Measurements from ENCODE around the gene AGAP1.

AGAP1 gene

DNA sequence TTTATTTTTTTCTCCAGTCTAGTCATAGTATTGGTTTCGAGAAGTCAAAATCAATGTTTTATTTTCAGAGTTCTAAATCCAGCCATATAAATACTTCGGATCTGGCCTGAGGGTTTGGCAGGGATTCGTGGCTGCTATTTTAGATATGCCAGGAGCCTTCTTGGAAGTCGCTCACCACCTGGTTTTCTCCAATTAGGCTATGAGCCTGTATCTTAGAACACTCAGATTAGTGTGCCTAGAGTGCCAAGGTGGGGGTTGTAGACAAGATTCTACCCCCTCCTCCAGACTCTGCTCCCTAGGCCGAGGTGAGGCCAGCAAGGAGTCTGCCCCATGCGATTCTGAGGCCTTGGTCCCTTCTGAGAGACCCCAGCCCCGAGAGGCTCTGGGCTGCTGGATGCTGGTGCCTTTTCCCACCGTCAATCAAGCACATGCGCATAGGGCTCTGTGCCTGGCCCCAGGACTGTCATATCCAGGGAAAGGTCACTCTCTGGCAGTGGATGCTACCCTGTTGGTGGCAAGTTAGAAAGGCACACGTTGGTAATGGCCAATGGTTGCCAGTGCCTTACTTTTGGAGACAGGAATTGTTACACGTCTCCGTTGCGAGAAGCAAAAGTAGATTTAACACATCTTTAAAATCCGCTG is 197.1 kb downstream of the AGAP1 start:
- DNase-seq (ENCODE audit: low spot score) = no peak

DNA sequence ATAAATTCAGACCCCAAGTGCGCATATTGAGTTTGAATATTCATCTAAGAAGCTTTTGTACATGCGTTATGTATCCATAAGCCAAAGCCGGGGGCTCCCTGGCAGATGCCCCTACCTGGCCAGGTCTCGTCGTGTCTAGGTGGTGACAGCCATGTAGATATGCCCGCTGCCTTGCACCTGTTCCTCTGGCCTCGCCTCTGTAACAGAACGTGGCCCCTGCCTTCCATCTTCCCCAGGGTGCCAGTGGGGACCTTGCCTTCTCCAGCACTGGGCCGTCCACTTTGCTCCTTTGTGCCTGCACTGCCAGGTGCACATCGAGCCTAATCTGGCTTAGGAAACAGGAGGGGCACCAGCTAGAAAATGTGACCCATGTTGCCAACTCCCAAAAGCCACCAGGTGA is 198.2 kb downstream of the AGAP1 start:
- DNase-seq (ENCODE audit: low spot score) = no peak

DNA sequence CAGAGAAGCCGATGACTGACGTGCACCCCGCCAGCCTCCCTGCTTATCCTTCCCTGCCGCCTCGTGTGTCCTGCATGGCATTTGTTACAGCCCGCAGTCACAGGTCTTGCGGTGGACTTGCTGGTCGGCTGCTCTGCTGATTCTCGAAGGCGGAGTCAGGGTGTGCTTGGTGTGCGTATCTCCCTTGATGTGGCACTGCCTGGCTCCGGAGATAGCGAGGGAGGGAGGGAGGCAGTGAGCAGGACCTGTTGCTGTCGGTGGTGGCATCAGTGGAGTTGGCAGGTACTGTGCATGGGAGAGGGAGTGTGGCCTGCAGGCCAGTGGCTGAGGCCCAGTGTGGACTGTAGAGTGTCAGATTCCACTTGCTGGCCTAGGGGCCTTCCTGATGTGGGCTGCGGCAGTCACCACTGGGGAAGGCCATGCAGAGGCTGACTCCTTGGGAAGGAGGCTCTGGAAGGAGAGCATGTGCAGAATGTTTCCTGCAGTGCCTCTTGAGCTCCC is 198.9 kb downstream of the AGAP1 start:
- DNase-seq (ENCODE audit: low spot score) = peak; percentile 22

DNA sequence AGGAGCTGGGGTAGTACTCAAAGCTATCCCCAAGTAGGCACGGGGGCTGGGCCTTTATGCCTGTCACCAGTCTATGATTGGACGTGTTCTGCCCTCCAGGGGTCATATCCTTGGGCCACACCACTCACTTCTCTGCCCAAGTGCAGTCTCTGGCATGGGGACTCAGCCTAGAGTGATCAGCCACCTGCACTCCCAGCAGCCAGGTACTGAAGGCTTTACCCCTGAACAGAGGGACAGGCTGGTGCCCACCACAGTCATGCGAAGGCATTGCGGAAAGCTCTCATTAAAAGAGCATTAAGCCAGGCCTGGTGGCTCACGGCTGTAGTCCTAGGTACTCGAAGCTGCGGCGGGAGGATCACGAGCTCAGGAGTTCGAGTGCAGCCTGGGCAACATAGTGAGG is 199.4 kb downstream of the AGAP1 start:
- no peak for DNase-seq (ENCODE audit: low spot score)

DNA sequence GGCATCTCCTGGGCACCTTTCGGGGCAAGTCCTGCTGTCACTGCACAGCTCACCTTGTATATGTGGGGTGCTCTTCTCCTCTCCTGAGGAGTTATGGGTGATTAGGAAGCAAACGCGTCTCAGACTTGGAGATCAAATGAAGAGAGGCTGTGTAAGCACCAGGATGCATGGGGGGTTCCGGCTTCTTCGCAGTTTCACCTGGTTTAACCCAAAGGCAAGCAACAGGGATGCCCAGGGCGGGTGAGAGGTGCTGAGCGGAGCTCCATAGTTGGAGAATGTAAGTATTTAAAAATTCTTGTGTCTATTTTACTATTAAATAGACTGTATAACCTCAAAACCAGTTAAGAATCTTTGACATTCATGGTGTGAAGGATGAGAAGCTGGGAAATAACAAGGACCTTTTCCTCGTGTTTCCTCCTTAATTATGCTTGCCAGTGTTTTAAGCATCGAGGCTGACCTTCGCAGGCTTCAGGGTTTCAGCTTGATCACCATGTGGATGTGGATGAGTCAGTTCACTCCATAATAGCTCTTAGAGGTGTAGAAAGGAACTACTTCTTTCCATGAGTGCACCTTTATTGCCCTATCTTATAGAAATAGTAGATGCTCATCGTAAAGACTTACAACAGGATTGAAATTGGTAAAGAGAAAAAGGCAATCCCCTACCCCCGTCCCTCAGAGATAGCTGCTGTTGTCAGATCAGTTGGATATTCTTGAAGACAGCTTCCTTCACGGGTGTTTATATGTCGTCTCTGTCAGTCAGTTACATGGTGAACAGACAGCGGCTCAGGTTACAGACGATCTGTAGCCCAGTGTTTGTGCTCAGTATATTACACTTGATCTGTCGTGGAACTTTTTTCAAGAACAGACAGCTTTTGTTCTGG is 201.1 kb downstream of the AGAP1 start:
- no peak for DNase-seq (ENCODE audit: low spot score)

DNA sequence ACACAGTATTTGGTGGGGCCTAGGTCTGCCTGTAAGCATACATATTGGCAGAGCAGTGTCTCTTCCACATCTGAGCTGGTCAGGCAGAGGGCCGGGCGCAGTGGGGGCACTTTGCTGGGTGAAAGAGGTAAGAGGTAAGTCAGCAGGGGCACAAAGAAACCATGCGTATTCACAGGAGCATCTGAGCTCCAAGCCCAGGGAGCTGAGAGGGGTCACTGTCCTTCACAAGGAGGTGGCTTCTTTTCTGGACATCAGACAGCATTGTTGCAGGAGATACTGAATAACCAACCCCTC is 201.7 kb downstream of the AGAP1 start:
- no peak for DNase-seq (ENCODE audit: low spot score)

DNA sequence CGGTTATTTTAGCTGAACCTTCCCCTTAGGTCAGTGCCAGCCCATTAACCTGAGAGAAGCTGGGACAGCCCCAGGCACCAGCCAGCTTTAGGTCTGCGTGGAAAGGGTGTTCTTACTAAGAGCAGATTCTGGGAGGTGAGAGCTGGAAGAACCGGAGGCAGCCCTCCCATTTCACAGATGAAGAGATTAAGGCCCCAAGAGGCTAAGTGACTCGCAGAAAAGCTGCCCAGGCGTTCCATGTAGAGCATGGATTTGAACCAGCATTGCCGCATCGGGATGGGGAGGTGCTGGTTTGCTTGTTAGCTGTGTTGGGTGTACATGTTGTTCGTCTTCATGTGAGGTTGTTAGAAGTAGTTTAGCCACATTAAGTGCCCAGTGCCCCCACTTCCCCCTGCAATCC is 203.2 kb downstream of the AGAP1 start:
- no peak for DNase-seq (ENCODE audit: low spot score)

DNA sequence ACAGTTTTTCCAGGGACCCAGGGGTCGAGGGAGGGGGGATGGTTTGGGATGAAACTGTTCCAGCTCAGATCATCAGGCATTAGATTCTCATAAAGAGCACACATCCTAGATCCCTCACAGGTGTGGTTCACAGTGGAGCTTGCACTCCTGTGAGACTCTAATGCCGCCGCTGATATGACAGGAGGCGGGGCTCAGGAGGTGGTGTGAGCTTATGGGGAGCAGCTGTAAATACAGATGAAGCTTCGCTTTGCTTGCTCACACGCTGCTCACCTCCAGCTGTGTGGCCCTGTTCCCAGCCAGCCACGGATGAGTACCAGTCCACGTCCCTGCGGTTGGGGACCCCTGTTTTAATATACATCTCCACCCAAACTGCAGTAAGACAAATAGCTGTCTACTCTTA is 204.2 kb downstream of the AGAP1 start:
- DNase-seq (ENCODE audit: low spot score) = no peak

DNA sequence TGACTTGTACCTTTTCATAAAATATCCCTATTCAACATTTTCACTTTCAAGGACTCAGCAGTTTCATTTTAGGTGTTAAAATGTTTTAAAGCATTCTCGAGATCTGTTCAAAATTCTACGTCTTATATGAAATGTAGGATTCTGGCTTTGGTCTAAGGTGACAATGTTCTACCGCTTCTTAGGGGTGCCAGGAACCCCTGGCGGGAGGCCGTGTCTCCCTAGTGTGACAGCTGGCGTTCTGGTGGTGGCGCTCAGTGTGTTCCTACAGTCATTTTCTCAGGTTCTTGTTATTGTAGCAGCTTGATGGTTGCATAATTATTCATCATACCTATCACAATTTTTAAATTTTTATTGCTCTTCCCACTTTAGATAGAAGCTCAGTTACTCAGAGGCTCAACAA is 204.6 kb downstream of the AGAP1 start:
- DNase-seq (ENCODE audit: low spot score) = no peak

DNA sequence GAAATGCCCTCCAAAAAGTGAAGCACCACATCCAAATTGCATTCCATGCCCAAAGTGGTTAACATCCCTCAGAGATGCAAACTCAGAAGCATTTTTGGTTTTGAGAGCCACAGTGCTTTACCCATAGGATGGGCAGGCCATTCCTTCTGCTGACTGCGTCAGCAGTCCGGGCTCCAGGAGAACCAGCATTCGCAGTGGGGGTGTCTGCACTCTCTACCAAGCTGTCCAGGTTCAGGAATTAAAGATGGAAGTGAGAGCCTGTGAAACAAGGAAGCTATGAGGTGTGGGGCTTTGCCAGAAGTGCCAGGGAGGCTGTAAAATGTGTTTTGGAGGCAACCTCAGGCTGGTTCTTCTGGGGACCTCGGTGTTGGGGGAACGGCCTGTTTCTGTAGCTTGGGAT is 205.7 kb downstream of the AGAP1 start:
- DNase-seq (ENCODE audit: low spot score) = no peak

DNA sequence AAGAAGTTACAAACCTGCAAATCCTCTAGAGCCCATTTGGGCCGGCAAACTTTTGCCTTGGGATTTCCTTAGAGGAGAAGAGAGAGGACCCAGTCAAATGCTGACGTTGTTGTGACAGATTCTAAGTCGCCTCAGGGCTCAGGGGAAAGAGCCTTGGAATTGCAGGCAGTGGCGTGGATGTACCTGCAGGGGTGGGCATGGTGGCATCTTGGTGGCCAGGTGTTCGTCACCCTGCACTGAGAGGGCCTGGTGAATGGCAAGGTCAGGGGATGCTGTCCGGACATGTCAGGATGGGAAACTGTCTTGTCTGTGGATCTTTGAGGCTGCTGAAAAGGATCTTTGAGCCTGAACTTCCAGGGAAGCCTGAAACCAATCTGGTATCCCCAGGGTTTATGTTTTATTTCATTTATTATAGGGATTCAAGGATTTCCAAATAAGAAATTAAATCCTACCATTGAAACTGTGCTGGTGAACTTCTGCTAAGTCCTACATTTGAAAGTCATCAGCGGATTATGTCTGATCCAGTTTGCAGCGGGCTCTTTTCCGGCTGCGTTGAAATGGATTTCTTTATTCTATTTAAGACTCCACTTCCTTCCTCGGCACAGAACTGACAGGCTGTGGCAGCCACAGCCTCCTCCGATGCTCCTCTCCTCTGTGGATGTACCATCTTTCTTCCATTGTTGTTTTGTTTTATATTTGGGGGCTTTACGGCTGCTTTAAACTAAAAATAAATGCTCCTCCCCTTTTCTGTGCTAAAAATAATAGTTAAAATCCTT is 207.6 kb downstream of the AGAP1 start:
- DNase-seq (ENCODE audit: low spot score) = no peak

DNA sequence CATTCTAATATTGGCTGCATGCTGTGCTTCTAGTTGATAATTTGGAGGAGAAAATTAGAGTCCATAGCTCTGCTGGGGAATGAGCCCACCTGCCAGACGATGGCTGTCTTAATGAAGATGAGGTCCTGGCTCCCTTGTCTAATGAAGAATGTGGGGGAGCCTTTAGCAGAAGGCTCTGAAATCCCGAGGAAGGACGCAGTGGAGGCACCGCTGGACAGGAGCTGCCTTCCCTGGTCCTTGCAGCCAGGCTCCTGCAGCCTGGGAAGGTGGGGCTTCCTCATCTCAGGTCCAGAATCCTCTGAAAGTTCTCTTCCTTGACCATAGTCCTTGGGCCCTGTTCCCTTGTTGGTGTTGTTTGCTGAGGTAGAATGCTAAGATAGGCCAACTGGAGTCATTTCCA is 208.3 kb downstream of the AGAP1 start:
- DNase-seq (ENCODE audit: low spot score) = no peak

DNA sequence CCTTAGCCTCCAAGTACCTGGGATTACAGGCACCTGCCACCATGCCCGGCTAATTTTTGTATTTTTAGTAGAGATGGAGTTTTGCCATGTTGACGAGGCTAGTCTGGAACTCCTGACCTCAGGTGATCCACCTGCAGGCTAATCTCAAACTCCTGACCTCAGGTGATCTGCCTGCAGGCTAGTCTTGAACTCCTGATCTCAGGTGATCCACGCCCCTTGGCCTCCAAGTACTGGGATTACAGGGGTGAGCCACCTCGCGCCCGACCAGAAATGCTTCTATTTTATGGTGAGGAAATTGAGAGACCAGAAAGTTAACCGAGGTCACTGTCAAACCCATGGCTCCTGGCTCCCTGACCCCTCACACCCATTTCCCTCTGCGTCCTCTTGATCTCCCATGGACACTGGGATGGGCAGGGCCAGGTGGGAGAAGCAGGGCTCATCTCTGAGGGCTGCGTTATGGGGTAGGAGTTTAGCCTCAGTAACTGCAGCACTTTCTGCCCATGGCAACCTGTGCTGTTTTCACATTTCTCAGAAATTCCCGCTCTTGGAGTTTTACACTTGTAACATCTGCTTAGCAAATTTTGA is 210.0 kb downstream of the AGAP1 start:
- no peak for DNase-seq (ENCODE audit: low spot score)

DNA sequence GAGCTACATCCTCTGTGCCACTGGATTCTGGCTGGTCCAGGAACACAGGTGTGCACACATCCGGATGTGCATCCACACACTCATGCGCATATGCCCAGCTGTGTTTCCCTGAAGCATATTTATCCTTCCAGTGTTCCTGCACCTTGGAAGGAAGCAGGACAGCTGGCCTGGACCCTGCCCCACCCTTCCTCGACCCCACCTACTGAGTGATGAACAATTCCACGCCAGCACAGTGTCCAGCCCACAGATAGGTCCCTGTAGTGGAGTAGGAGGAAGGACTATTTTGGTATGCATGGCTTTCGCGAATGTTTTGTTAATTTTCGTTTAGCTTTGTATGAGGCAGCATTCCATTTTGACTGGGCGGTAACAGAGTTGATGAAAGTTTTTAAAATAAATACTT is 211.5 kb downstream of the AGAP1 start:
- no peak for DNase-seq (ENCODE audit: low spot score)

DNA sequence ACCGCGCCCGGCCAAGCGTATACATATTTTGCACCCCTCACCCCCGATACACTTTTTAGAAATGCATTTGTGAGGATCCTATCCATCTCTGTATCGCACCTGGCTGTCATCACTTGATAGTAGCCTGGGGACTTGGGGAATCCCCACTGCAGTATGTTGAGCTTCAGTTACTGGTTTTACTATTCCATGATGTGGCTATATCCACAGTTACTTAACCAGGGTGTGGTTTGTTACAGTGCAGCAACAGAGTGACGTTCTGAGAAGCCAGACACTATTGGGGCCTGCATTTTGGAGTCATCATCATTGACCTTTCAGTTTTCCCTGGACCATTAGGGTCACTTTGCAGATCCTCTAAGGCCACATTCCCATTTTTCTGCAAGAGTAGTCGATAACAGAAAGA is 212.7 kb downstream of the AGAP1 start:
- peak; percentile 10 for DNase-seq (ENCODE audit: low spot score)

DNA sequence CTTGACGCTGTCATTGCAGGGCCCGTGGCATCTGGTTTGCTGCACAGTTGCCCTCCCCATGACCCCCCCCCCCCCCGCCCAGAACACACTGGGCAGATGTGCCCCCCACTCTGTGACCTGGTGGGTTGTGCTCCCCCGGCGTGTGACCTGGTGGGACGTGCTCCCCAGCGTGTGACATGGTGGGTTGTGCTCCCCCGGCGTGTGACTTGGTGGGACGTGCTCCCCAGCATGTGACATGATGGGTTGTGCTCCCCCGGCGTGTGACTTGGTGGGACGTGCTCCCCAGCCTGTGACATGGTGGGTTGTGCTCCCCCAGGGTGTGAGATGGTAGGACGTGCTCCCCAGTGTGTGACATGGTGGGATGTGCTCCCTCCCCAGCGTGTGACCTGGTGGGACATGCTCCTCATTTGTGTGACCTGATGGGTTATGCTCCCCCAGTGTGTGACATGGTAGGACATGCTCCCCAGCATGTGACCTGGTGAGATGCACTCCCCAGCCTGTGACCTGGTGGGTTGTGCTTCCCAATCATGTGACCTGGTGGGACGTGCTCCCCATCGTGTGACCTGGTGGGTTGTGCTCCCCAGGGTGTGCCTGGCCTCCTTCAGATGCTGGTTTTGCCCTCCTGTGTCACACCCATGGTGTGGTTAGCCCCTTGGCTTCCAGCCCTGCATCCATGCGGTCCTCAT is 213.7 kb downstream of the AGAP1 start:
- DNase-seq (ENCODE audit: low spot score) = no peak

DNA sequence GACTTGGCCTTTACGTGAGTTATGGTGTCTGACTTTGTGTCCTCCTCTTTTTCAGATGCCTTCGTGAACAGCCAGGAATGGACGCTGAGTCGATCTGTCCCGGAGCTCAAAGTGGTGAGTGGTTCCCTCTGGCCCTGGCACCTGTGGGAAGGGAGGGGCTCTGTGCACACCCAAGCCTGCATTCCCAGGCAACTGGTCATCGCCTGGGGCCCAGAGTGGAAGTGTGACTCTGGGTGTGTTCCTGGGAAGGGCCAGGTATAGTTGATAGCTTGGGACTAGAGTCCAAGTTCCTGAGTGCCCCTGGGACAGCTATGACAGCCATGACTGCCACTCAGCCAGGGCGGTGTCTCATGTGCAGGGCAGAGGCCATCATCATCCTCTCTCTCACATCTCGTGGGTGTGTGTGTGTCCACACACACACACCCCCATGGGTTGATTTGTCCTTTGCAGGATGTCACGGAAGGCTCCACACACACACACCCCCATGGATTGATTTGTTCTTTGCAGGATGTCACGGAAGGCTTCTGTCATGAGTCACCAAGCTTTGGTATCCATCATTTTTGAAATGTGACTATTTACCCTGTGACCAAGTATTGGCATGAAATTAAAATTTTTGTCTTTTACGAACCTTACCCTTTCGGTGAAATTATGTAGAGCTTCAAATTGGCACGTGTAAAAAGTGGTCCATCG is 215.4 kb downstream of the AGAP1 start:
- DNase-seq (ENCODE audit: low spot score) = peak; percentile 95

DNA sequence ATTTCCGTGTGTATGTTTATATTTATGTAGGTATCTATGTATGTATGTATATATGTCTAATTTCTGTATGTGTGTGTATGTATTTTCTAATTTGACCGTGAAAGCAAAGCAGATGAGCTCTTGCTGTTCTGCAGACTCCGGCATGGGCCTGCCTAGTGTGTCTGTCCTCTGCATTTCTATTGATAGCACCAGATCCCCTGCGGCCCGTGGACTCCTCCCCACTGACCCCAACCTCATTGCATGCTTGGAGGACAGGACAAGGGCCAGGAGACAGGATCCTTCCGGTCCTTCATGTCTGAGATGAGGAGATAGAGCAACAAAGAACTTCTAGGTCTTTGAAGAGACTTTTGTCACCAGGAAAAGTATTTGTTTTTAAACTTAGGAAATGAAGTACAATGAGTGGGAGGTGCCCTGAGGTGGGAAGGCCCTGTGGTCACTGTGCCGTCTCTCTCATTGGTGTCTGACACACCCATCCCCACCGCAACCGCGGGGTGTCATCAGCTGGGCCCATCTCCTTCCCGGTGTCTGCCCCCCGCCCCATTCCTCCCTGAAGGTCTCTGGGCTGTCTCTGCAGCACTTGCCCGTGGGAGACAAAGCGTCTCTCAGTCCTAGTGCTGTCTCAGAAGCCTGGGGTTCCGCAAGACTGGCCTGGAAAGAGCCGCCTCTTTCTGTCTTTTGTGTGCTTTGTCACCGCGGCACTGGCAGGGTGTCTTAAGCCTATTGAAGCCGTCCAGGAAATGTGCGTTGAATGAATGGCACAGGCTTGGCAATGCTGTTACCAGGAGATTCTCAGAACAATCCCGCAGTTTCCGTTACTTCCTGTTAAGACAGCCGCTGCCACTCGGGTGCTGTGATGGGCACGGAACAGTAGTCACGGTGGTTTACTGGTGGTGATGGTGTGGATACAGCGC is 216.4 kb downstream of the AGAP1 start:
- DNase-seq (ENCODE audit: low spot score) = no peak

DNA sequence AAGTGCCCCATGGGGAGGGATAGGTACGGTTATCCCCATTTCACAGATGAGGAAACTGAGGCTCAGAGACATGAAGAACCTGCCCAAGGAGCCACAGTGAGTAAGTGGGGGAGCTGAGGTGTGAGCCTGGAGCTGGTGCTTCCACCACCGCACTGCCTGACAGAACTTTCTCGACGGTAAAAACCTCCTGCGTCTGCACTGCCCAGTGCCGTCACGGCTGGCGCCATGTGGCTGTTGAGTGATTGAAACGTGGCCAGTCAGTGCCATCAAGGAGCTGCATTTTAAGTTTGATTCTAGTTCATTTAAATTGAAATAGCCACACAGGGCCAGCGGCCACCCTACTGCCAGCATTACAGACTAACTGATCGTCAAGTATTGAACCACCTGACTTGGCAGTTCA is 217.1 kb downstream of the AGAP1 start:
- no peak for DNase-seq (ENCODE audit: low spot score)

DNA sequence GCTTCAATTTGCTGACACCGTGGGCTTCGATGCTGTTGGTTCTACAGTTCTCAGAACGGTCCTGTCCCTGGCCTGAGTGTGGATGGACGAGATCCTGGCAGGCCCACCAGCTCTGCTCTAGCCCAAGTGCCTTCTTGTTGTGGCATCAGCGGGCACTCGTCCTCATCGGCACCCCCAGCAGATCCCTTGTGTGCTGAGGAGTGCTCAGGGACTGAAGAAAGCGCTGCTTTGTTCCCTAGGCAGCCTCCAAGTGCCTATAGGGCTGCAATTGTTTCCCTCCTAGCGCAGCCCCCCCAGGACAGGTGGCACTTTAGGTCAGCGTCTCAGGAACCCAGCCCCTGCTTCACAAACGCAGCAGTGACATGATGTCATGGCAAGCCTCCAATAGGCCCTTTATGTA is 217.7 kb downstream of the AGAP1 start:
- DNase-seq (ENCODE audit: low spot score) = no peak

Data from kidney tubule cell (primary cell).